ENCODE results near the gene FRMD5. TPM values are rescaled to one million over a fixed set of nuclear protein-coding genes. Genes with fewer than 3 reads are reported as not detected.

FRMD5 gene
- total RNA-seq, 1 donor from 2014 or later = not detected

DNA sequence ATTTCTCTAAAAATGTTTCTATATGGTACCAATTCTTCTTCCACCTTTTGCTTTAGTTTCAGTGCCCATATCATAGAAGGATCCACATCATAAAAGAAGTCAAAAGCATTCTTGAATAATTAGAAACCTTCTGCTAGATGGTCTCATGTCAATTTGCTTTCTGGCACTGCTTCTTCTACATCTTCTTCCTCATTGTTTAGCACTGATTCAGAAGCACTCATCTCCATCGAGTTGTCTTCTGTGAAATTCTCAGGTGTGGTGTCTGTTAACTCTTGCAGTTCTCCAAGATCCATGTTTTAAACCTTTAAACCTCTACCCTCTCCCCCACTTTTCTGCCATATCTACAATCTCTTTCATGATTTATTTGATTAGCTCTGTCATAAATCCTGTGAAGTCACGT is 213.5 kb downstream of the FRMD5 start:
- DNase-seq (ENCODE audit: low spot score in 2 of 2) = no peak
- no peaks in the 10 kb centered on the region for H3K4me1 ChIP-seq
- intact Hi-C loops (cut with DNase I) = loop anchor here (10.0 kb wide), 1 partner anchor 243 kb away; no protein-coding TSS in a partner anchor
- H3K9me3 ChIP-seq = no peaks in the 10 kb centered on the region
- TF ChIP-seq, protein P1, sequence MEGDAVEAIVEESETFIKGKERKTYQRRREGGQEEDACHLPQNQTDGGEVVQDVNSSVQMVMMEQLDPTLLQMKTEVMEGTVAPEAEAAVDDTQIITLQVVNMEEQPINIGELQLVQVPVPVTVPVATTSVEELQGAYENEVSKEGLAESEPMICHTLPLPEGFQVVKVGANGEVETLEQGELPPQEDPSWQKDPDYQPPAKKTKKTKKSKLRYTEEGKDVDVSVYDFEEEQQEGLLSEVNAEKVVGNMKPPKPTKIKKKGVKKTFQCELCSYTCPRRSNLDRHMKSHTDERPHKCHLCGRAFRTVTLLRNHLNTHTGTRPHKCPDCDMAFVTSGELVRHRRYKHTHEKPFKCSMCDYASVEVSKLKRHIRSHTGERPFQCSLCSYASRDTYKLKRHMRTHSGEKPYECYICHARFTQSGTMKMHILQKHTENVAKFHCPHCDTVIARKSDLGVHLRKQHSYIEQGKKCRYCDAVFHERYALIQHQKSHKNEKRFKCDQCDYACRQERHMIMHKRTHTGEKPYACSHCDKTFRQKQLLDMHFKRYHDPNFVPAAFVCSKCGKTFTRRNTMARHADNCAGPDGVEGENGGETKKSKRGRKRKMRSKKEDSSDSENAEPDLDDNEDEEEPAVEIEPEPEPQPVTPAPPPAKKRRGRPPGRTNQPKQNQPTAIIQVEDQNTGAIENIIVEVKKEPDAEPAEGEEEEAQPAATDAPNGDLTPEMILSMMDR (IDR thresholded peaks at IDR 0.05) = no peak
- no peaks in the 10 kb centered on the region for H3K27me3 ChIP-seq
- H3K4me3 ChIP-seq = no peak overlapping the region
- H3K36me3 ChIP-seq = no peaks in the 10 kb centered on the region
- no peak overlapping the region for H3K27ac ChIP-seq

DNA sequence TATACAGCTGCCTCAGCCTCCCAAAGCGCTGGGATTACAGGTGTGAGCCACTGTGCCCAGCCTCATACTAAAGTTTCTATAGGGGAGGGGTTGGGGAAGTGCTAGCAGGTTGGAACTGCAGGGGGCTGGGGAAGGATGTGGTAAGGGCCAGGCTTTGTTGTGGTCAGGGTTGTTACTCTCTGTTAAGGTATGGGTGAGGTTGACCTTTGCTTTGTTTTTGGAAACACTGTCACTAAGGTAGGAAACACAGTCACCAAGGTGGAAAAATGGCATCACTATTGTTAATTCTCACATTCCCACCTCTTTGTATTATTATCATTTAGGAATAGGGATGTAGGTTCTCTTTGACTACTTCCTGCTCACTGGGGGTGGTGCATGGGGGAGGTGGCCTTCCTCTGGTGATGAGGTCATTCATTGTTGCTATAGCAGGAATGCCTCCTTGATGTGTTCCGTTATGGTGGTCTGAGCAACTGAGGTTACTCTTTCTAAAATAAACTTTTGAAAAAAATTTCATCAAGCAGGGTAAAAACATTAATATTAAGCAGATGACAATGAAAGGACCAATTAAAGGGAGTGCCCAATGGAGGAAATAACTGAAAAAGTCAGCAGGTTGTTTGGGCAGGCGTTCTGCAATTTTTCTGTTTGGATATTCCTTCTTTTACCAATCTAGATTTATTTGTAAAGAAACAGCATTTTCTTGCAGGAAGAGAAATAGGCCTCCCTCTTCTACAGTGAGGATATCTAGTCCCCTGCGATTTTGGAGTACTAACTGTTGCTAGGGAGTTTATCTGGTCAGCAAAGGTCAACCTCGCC is 217.8 kb downstream of the FRMD5 start:
- H3K4me1 ChIP-seq = no peaks in the 10 kb centered on the region
- DNase-seq (ENCODE audit: low spot score in 2 of 2) = no peak
- no peak overlapping the region for H3K4me3 ChIP-seq
- H3K9me3 ChIP-seq = no peaks in the 10 kb centered on the region
- TF ChIP-seq, protein P1 (IDR thresholded peaks at IDR 0.05) = no peak
- intact Hi-C loops (cut with DNase I) = no loop called here
- H3K36me3 ChIP-seq = no peaks in the 10 kb centered on the region
- no peaks in the 10 kb centered on the region for H3K27me3 ChIP-seq
- H3K27ac ChIP-seq = no peak overlapping the region

DNA sequence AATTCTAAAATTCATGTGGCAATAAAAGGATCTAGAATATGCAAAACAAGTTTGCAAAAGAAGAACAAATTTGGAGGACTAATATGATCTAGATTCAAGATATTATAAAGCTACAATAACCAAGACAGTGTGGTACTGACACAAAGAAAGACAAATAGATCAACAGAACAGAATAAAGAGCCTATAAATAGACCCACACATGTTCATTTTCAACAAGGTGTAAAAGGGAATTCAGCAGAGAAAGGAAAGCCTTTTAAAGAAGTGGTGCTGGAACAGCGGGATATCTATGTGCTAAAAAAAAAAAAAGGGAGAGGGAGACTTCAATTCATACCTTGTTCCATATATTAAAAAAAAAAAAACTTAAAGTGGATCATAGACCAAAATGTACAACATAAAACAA is 219.3 kb downstream of the FRMD5 start:
- Histone ChIP-seq H3K36me3 (no peaks in the 10 kb centered on the region), H3K4me3 (no peak overlapping the region), H3K4me1 (no peaks in the 10 kb centered on the region), H3K27me3 (no peaks in the 10 kb centered on the region), H3K27ac (no peak overlapping the region), H3K9me3 (no peaks in the 10 kb centered on the region)
- intact Hi-C loops (cut with DNase I) = no loop called here
- no peak for DNase-seq (ENCODE audit: low spot score in 2 of 2)
- TF ChIP-seq, protein P1 (IDR thresholded peaks at IDR 0.05) = no peak

DNA sequence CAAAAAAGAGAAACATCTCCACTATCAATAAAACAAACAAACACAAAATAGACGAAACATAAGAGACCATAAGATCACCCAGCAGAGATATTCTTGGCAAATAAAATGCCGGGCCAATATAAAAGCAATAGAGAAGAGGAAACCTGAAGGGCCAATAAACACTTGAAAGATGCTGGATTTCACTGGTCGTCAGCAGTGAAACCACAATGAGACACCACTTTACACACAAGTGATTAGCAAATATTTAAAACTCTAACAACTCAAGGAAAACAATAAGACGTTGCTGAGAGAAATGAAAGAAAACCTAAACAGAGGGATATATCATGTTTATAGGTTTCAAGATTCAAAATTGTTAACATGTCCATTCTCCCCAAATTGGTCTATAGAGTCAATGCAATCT is 219.7 kb downstream of the FRMD5 start:
- DNase-seq (ENCODE audit: low spot score in 2 of 2) = no peak
- Histone ChIP-seq H3K4me3 (no peak overlapping the region), H3K4me1 (no peaks in the 10 kb centered on the region), H3K9me3 (no peaks in the 10 kb centered on the region), H3K27me3 (no peaks in the 10 kb centered on the region), H3K27ac (no peak overlapping the region), H3K36me3 (no peaks in the 10 kb centered on the region)
- intact Hi-C loops (cut with DNase I) = no loop called here
- TF ChIP-seq, protein P1 (IDR thresholded peaks at IDR 0.05) = no peak

DNA sequence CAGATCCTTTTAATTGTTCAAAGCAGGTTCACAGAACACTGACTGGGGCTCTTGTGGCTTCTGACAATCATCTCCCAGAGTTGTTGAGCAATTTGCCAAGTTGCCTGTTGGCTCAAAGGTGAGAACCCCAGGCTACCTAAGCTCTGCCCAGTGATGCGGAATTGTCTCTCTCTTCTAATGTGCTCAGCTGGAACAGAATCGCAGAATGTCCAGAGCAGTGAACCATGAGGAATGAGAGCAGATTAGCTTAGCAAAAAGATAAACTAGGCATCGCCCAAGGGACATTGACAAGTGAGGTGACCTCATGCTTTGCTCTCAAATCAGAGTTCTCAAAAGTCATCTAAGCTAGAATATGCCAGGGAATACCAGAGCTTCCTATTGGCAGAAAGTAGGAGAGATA is 220.2 kb downstream of the FRMD5 start:
- intact Hi-C loops (cut with DNase I) = no loop called here
- TF ChIP-seq, protein P1 (IDR thresholded peaks at IDR 0.05) = no peak

More for the DNA sequence above, 220.2 kb downstream of the FRMD5 start:
- H3K4me1 ChIP-seq = no peaks in the 10 kb centered on the region
- DNase-seq (ENCODE audit: low spot score in 2 of 2) = no peak
- no peaks in the 10 kb centered on the region for H3K27me3 ChIP-seq
- no peak overlapping the region for H3K4me3 ChIP-seq
- no peaks in the 10 kb centered on the region for H3K36me3 ChIP-seq
- H3K27ac ChIP-seq = no peak overlapping the region
- no peaks in the 10 kb centered on the region for H3K9me3 ChIP-seq

All from ascending aorta (tissue), 2 donors.